GM21447 (cell line): ENCODE measurements around the gene SLC1A1.

Source experiments
- ATAC-seq: cut with Tn5 transposase; IDR thresholded peaks from one replicate; pipeline ENCODE4 v1.9.1; 2021; ENCODE audit not compliant: unreplicated experiment

The SLC1A1 gene

DNA sequence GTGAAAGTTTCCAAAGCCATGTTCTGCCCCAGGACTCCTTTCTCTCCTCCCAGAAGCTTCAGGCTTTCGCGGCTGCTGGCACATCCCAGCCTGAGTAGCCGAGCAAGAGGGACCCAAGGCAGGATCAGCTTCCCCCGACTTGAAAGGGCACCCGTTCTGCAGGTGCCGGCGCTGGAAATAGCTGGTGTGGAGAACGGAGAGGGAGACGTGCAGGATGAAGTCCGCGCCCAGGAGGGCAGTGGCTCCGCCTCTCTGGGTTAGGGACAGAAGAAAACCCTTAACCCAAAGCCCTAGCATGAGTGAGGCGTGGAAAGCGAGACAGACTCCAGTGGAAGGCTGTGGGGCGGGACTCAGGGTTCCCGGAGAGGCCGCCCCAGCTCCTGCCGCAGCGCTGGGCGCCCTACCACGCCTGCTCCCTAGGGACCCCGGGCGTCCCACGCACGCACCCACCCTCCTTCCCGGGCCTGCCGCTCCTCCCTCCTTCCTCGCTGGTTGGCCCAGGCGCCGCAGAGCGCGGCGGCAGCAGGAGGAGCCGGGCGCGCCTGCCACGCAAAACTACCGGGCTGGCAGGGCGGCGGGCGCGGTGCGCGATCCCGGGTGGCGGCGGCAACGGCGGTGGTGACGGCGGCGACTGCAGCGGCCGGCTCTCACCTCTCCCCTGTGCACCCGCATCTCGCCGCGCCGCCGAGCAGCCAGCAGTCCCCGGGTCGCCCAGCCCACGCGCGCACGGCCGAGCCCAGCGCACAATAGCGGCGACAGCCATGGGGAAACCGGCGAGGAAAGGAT is at the start of gene SLC1A1:
Gene SLC1A1, plus strand, starts transcription at position 550 of the 786 bp plus-strand sequence. Its CDS starts 212 bp downstream, at position 762.
- peak; percentile 72 for ATAC-seq

DNA sequence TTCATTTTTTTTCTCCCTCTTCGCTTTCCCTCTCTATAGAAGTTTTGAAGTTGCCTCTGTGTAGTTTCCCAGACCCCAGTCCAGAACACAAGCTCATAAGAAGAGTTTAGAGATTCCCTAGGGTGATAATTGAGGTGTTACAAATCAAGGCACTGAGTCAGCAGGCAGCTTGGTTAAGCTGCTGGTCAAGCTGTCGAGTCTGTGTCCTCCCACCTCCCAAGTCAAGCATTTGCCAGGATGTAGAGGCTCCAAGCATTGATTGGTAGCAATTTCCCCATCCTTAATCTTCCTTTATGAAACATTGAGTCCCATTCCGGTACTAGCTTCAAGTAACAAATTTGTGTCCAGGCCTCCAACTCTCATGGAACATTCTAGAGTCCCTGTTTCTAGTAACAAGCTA is 47.5 kb upstream of the SLC1A1 start:
- no peak for ATAC-seq

DNA sequence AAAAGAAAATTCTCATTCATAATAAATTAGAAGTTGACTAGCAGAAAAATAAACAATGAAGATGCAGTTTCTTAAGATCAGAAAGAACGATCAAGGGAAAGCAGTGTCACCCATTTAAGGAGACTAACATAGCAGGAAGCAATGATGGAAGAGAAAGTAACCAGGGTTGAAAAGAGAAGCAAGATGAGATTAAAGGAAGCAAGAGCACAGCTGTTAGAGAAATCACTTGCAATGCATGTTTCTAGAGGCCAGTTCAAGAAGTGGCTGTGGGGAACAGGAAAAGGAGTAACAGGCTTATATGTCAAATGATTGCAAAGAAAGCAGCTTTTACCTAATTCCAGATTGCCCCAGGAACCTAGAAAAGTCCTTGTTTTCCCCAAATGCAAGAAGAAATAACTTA is 46.8 kb upstream of the SLC1A1 start:
- ATAC-seq = no peak

DNA sequence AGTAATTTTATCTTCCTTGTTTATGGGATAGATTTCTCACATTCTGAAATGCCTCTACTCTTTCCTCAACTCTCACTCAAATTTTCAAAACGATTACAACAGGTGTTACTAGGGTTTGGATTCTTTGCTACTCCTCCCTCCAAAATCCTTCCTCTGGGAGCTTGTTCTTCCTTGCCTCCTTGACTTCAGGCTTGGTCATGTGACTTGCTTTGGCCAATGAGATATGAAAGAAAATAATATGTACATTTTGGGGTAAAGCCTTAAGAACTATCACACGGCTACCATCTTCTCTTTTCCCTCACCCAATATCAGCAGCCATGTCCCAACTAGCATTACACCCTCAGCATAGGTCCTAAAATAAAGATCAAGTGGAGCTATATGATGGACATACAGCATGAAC is 28.8 kb upstream of the SLC1A1 start:
- ATAC-seq = no peak

DNA sequence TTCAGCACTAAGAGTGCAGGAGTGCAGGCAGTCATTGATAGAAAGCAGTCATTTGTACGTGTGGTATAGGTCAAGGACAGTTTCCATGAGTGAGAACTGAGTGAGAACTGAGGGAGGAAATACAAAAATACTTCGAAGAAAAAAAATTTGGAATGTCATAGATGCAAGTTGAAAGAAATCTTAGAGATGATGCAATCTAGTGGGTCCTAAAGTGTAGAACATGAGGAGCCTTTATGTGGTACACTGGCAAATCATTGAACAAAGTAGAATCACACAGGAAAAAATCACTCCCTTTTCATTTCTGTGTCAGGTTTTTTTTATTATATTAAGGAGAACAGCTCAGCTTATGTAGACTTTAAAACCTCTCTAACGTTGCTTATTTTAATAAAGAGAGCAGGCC is 26.4 kb upstream of the SLC1A1 start:
- no peak for ATAC-seq

DNA sequence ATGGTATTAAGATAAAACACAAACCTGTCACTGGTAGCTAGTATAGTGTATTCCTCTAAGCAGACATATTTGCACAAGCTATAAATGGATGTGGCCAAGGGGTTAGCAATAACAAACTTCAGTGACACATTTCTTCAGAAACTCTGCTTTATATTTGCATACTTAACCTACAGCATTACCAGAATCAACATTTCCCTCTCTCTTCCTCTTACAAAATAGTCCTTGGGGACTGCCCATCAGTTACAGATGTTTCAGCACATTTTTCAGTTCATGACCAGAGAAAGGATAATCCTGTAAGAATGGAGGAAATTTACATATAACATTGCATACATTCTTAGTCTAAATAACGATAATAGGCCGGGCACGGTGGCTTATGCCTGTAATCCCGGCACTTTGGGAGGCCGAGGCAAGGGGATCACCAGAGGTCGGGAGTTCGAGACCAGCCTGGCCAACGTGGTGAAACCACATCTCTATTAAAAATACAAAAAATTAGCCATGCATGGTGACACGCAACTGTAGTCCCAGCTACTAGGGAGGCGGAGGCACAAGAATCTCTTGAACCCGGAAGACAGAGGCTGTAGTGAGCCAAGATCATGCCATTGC is 25.3 kb upstream of the SLC1A1 start:
- peak; percentile 98 for ATAC-seq

DNA sequence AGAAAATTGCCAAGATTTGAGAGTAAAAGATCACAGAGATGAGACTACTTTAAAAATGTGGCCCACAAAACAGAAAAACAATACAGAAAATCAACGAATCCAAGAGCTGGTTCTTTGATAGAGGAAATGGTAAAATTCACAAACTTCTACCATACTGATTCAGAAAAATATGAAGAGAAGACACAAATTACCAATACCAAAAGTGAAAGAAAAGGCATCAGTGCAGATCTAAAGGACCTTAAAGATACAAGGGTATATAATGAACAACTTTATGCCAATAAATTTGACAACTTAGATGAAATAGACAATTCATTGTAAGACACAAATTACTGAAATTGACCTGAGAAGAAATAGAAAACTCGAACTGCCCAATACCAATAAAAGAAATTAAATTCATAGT is 24.4 kb upstream of the SLC1A1 start:
- ATAC-seq = no peak

DNA sequence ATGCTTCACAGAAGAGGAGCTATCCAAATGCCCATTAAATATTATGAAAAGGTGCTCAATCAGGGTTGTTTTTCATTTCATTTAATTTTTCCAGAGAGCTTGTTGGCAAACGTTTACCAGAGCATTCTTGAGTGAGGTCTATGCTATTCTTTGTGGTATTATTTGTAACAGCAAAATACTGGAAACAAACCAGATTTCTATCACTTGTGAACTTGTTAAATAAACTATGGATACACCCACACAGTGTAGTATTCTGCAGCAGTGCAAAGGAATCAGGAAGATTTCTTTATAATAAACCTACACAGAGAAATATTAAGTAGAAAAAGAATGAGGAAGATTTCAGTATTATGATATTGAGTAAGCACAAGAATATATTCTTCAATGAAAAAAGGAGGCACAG is 15.0 kb upstream of the SLC1A1 start:
- ATAC-seq = no peak

DNA sequence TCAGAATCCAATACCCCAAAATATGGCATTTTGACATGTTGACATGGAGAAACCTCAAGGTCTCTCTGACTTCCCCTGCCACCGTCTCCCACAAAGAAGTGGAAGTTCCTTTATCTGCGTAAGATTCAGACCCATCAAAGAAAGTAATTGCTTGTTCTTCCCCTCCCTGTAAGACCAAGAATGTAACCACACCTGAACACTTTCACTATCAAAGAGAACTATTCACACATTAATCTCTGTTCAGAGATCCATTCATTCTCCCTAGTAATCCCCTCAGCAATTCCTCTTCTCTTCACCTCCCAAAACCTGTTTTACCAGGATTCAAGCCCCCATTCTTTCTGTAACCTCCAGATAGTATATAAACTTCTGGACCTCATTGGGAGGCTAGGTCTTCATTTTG is 4.1 kb upstream of the SLC1A1 start:
- ATAC-seq = no peak

DNA sequence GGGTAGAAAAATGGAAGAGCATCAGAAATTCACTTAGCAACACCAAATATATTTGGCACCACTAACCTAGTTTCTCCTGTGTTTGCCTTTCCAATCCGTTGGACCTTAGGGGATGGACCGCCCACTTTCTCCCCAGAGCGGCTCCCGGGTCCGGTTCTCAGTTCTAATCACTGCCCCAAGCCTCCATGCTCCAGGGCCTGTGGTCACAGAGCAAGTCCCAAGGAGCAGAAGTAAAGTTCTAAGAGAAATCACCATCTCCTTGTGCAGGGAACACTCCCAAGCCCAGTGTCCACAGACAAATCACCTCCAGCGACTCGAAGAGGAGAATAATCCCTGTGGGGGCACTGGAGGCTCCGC is 728 bp upstream of the SLC1A1 start:
- peak; percentile 10 for ATAC-seq

DNA sequence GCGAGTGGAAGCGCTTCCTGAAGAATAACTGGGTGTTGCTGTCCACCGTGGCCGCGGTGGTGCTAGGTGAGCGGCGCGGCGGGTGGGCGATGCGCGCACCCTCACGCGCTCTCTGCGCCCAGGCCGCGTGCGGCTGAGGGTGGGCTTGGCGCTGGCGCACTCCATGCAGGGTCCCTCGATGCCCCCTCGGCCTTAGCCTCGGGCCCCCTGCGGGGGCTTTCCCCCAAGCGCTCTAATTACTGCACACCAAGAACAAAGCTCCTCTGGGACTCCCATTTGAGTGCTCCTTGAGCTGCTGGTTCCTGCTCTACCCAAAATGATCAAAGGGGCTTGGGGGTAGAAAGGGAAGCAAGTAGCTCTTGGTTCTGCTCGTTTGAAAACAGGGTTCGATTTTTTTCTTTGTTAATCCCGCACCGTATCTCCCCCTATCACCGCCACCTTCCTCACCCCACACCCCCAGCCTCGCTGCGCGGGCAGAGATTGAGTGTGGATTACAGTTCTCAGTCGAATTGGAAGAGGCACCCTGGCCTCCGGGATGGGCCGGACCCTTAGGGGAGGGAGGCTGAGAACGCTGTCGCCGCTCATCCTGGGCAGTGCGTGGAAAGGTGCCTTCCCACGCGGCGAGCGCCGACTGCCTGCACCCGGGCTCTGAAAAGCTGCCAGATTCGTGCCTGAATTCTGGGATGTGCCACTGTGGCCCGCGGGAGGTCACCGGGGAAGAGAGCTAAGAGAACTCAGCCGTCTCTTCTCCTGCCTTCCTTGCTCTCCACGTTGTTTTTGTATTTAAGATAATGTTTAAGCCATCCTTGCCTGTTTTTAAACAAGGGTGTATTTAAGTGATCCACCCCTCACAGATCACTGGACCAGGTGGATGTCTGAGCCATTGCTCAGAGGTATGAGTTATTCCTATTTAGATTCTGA is 697 bp downstream of the SLC1A1 start:
- ATAC-seq = peak; percentile 8

DNA sequence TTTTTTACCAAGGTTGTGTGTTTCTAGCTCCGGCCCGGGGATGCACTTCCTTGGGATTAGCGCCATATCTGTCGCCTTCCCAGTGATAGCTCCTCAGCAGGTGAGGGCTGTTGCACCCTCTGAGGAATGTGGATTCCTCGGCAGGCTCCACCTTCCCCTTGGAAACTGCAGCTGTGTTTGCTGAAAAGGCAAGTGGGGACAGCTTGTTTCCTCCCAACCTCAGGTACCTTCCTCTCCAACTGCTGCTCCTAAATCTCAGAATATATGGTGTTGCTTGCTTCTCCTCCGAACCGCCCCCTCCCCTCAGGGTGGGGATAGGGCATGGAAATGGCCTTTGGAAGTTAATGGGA is 1.3 kb downstream of the SLC1A1 start:
- no peak for ATAC-seq

DNA sequence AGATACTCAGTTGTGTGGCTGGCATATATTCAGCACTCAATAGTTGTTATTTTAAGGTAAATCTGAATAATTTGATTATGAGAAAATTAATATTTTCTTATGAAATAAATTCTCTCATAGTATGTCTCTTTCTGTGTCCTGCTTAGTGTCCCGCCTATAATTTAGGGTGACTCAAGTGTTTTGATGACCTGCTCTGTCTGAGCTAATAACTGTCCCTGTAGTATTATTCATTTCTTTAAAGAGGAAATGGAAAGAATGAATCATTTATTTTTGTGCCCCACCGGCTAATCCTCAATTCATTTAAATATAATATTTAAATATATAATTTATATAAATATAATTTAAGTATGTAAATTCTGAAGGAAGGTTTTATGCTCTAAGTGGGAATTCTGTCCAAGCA is 4.1 kb downstream of the SLC1A1 start:
- ATAC-seq = no peak

DNA sequence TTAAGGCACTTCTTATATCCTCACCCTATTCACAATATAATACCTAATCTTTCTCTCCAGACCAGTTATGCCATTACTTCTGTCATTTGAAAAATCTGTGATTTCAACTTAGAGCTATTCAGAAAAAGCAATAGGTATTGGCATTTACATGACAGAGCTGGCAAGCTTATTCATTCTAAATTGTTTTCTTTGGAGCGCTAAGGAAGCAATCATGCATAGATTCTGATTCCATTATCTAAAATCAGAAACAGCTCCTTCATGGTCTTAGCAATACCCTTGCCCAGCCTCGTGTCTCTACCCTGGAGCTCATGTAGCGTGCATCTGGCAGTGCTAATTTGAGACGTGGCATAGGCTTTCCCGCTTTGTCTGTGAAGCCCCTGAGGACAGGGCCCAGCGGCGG is 4.5 kb downstream of the SLC1A1 start:
- no peak for ATAC-seq

DNA sequence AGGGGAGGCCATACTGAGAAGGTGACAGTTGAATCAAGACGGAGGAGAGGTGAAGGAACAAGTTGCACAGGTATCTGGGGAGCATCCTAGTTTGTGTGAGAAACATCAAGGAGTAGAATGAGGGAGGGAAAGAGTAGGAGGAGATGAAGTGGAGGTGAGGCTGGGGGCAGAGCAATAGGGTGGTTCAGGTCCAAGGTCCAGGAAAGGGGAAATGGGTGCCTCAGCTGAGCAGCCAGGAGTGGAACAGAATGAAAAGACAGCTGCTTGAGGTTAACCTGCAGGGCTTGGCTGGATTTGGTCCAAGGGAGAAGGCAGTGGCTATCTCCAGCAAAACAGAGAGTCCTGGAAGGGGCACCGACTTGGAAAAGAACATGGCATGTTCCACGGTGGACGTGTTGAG is 5.3 kb downstream of the SLC1A1 start:
- no peak for ATAC-seq

DNA sequence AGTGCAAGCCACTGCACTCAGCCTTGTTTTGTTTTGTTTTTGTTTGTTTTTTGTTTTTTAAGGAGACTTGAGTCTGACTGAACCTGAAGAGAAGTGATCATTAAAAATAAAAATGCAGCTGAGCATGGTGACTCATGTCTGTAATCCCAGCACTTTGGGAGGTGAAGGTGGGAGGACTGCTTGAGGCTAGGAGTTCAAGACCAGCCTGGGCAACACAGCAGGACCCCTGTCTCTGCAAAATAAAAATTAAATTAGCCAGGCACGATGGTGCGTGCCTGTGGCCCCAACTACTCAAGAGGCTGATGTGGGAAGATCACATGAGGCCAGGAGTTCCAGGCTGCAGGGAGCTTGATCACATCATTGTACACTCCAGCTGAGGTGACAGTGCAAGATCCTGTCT is 6.2 kb downstream of the SLC1A1 start:
- ATAC-seq = no peak

DNA sequence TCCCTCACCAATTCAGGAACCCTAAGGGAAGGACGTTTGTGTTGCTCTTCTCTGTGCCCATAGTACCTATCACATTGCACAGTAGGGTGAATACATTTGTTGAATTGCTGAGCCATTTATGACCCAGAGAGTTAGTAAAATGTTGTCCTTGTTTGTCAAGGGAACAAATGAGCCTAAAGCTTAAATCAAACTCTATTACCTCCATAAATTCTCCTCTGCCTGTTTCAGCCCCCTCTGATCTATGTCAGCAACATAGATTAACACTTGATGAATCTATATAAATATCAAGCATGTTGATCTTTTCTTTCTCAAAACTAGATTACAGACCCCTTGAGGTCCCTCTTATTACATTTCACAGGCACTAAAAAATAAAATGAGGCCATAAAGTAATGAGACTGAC is 7.1 kb downstream of the SLC1A1 start:
- no peak for ATAC-seq

DNA sequence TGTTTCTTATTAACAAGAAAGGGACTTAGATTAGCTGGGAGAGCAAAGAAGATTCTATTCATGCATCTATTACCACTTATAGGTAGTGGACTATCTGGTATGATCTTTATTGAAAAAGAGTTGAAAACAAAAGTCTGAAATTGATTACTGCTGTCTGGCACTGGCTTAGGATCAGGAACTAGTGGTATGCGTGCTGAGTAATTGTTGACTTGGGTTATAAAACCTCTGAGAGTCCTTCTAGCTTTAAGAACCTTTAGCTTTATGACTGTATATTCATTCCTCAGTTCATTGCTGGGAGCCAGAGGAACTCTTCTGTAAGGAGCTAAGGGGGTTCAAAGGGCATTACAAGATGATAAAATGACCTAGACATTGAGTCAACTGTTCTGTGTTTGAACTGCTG is 7.6 kb downstream of the SLC1A1 start:
- ATAC-seq = no peak

DNA sequence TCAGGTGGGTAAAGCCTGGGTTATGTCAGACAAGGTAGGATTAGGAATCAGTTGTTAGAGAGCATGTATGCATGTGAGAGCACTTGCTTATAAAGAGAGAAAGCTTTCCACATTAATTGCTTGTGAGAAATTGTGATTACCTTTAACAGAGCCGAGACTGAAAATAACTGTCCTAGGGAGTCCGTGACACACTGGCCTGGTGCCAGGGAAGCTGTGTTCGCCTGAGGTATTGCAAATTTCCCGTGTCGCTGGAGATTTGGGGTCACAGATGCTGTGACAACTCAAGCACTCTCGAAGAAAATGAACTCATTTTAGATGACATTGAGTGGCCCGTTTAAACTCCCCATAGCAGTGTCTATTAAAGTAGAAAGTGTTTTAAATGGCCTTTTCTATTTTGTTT is 9.6 kb downstream of the SLC1A1 start:
- no peak for ATAC-seq

DNA sequence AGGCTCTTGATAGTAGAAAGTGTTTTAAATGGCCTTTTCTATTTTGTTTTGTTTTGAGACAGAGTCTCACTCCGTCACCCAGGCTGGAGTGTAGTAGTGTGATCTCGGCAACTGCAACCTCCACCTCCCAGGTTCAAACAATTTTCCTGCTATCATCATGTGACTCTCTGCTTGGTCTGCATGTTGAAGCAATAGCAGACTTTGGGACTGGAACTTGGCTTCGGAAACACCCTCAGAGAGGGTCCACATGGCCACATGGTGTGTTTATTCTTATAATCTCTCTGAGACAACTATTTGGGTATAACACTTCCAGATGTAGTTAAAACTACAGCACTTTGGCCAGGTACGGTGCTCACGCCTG is 10.9 kb downstream of the SLC1A1 start:
- ATAC-seq = no peak

DNA sequence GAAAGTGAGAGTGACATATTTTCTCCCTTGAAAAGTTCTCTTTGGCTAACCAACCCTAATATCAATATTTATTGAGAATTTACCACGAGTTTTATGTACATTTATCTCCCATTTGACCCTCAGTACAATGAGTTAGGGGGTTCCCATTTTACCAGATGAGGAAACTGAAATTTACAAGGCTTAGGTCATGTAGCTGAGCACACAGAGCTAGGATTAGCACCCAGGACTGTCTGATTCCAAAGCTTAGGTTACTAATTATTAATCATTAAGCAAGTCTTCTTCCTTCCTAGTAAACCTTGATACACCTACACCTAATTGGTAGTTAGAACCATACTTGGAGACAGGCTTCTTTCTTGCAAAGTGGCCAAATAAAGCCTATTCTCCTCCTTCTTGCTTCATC is 12.2 kb downstream of the SLC1A1 start:
- no peak for ATAC-seq

DNA sequence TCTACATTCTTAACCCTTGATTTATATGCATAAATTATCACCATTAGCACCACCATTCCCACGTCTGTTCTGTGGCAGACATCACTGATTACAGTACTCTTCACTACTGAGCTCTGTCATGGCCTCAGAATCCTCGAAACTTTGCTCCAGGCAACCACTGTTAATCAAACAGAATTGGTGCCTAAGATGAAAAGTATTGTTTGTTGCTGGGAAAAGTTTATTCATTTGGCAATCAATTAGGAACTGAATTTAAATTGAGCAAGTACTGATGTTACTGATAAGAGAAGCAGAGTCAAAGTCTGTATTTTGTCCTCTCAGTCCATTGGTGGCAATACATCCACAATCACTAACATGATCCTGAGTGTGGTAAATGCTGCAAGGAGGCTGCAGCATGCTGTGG is 12.8 kb downstream of the SLC1A1 start:
- ATAC-seq = no peak
